ENCODE data around the gene IL25.
"Not testable (repeated sequence)": the region's sequence is repeated elsewhere in the genome, so short reads cannot be mapped to it uniquely, and the experiment has no call there.

Gene IL25

DNA sequence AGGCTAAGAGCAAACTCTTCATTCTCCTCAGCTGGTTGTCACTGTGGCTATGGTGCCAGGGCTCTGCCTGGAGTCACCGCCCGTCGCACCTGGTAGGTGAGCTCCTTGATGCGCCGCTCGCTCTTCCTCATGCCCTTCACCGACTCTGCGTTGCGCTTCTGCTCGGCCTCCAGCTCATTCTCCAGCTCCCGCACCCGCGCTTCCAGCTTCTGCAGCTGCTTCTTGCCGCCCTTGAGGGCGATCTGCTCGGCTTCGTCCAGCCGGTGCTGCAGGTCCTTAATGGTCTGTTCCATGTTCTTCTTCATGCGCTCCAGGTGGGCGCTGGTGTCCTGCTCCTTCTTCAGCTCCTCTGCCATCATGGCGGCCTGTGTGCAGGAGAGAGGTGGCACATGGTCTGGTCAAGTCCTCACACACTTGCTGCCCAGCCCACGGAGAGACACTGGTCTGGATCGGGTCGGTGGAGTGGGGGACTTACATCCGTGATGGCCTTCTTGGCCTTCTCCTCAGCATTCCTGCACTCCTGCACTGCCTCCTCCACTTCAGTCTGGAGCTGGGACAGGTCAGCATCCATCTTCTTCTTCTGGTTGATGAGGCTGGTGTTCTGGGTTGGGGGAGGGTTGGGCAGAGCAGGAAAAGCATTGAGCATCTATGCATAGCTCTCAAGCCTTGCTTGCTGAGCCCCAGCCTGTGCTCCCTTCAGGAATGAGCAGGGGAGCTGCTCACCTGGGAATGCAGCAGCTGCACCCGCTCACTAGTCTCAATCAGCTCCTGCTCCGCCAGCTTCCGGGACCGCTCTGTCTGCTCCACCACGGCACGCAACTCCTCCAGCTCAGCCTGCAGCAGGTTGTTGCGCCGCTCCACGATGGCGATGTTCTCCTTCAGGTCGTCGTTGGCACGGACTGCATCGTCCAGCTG, 42.6 kb downstream of the IL25 start:
- DNase-seq, result no peak

DNA sequence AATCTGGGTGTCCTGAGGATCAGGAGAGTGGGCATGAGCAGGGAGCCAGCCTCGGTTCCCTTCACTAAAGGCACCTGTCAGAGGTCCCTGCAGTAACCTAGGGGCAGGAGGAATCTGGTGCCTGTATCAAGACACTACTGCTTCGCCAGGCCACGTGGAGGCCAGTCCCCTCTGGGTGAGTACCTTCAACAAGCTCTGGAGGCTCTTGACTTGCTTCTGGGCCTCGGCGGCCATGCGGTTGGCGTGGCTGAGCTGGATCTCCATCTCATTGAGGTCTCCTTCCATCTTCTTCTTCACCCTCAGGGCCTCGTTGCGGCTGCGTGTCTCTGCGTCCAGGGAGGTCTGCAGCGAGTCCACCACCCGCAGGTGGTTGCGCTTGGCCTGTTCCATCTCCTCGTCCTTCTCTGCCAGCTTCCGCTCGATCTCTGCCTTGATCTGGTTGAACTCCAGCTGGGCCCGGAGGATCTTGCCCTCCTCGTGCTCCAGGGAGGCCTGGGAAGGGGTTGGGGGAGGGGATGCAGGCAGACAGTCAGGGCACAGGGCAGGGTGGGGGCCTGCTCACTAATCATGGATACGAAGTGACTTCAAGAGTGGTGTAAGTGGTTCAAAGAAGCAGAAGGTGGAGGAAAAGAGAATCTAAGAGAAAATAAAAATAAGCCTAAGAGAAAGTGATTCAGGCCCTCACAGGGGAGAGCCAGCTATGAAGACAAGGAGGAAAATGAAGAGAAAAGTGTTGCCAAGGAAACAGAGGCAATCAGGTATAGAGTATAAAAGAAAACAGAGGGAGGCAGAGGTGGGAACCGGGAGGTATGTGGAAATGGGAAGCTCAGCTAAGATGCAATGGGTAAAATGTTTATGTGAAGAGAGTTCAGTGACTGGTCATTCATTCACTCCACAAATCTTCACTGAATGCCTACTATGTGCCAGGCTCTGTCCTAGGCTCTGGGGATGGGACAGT, 43.5 kb downstream of the IL25 start:
- no peak for DNase-seq

DNA sequence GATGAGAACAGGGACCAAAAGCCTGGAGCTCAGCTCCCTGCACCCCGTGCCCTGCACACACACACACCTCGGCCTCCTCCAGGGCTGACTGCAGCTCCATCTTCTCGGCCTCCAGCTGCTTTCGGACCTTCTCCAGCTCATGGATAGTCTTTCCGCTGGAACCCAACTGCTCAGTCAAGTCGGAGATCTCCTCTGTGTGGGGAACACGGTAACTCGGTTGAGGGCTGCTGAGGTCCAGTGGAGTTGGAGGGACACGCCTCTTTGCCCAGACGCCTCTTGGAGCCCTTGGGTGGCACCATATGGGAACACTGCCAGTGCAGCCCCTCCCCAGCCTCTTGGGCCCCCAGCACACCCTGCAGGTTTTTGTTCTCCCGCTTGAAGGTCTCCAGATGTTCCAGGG, 44.2 kb downstream of the IL25 start:
- no peak for DNase-seq

DNA sequence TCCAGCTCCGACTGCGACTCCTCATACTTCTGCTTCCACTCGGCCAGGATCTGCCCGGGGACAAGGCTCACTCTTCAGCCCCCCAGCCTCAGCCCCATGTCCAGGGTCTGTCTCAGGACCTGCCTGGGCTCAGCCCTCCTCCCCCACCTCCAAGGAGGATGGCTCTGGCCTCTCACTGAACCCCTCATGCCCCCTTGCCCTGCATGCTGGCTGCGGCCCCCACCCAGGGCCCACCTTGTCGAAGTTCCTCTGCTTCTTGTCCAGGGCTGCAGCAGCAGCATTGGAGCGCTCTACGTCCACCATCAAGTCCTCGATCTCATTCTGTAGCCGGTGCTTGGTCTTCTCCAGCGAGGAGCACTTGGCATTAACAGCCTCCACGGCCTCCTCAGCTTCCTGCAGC, 44.7 kb downstream of the IL25 start:
- not testable (repeated sequence) for DNase-seq

GRCh38 chr14:23418021-23418420, 45.4 kb downstream of the IL25 start:
- DNase-seq, result no peak

DNA sequence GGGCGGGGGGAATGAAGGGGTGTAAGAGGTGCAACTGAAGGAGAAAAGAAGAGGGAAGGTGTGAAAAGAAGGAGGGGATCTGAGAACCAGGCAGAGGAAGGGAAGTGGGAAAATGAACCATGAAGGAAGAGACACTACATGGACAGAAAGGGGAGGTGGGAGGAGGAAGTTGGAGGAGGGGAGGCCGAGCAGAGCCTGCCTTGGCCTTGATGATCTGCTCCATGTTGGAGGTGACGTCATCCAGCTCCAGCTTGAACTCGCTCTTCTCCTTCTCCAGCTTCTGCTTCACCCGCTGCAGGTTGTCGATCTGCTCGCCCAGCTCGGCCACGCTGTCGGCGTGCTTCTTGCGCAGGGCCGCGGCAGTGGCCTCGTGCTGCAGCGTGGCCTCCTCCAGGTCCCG, 47.0 kb downstream of the IL25 start:
- DNase-seq, result not testable (repeated sequence)

DNA sequence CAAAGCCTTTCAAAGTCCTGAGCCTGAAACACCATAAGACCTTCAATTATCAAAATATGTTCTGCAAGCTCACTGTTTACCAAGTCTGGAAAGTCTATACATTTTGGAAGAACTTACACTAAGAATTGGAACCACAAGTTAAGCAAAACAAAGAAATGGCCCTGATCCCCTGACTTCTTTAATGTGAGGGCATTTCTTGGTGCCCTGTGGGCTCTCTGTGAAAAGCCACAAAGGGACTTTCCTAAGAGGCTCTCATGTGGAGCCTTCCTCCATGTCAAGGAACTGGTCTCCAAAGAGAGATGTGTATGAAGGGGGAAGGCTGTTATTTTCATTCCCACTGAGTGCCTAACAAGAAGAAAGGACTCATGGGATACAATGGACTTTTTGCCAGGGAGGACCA, 49.0 kb downstream of the IL25 start:
- no peak for DNase-seq

GRCh38 chr14:23423657-23424056, 51.0 kb downstream of the IL25 start:
- DNase-seq, result no peak

DNA sequence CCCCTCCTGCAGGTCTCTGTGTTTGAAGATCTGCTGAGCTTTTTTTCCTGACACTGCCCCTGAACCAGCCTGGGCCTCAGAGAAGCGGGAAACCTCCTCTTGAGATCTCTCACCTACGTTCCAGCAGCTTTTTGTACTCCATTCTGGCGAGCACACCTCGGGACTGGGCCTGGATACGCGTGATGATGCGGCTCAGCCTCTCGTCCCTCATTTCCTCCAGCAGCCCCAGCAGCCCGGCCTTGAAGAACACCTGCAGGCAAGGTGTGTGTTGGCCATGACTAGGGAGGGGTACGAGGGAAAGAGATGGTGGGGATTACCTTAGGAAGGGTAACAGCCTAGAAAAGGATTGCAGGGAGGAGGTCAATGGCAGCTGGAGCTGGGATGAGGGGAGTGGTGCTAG, 52.6 kb downstream of the IL25 start:
- DNase-seq, result no peak

DNA sequence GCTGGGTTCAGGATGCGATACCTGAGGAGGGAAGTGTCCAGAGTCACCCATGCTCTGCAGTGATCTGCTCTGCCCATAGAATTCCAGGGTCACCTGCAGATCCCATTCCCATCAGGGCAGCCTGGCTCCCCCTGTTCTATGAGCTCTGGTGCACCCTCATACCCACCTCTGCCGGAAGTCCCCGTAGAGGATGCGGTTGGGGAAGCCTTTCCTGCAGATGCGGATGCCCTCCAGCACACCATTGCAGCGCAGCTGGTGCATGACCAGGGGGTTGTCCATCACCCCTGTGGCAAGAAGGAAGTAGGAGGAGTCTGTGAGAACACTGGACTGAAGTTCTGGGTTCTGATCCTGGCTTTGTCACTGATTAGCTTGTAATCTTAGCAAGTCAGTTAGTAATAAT, 53.2 kb downstream of the IL25 start:
- not testable (repeated sequence) for DNase-seq
